T47D (cell line): Measurements from ENCODE around the gene SEMA6A.

Experiments used
- DNase-seq, 2 experiments: peaks; one replicate each; pipeline versions ENCODE4 v3.0.0 to v3.0.0-alpha.2; 2011 to 2012; ENCODE audit warnings: low read depth in 1 of 2, low spot score in 1 of 2
- JUND ChIP-seq: IDR thresholded peaks from 2 replicates; pipeline ENCODE4 v1.6.1; 2012; ENCODE audit warnings: low read depth
- in situ Hi-C: cut with HindIII; loops from 2 replicates; pipeline ENCODE4 v1.10.0; 2016; ENCODE audit warnings: low sequenced_read_pairs, low pct_unique_long_range_greater_than_20kb

The SEMA6A gene

DNA sequence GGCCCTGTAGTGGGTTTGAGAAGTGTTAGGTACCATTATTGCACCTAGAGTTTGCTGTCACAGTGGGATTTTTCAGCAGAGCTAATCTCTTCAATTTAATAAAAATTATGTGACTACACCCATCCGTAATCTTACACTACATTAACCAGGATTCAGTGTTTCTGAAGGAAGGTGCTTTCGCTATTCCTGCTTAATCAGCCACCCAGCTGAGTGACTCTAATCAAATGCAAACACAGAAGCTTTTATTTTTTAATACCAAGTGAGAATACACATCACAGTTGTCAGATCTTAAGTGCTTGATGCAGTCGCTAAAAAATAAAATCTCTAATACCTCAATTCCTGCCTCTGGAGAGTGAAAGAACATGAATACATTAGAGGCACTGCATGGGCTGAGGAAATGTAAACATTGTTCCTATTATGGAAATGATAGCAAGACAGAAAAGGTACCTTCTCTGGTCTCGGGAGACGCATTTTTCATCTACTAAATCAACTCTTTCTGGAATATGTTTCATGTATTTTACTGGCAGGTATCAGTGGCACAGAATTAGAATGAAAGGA, 125.7 kb downstream of the SEMA6A start:
- no peak for DNase-seq
- TF ChIP-seq JUND = no peak
- in situ Hi-C loops = no loop called here

DNA sequence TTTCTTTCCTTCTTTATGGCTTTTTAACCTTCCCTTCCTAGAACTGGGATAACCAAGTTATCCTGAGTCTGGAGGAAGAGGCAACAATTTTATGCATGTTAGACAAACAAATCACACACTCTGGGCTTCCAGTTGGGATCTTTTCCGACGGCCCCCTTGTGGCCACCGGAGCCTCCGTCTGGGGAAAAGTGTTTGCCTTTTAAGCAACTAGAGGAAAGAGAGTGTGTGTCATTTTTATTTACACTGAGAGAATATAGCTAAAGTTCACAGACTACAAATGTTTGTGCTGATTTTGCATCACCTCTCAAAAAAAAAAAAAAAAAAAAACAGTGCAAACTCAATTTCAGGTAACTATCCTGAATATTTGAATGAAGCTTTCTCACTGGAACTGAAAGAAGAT, 126.2 kb downstream of the SEMA6A start:
- DNase-seq = no peak
- in situ Hi-C loops = no loop called here
- no peak for TF ChIP-seq JUND

DNA sequence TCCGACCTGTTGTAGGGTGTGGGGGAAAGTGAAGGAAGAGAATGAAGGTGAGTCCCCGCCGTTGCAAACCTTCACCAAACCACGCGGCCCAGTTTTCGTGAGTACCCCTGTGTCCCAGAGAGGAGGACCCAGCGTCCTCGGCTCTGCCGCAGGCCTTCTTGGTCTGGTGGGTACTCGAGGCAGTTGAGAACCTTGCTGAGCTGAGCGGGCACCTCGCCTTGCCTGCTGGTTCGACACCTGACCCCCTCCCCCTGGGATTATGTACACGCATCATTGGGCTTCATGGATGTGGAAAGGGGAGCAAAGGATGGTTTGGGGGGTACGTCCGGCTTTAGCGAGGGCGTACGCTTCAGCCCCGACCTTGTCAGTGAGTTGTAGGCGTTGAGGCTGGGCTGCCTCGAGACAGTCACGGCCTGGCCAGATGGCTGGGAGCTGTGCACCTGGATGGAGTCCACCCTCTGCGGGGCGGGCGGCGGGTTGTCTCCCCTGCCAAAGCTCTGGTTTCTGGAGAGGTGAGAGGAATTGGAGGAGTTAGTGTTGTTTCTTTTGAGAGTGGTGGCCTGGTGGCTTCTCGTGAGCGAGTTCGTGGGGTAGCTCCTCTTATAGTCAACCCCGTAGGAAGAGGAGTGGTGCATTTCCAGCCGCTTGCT, 128.1 kb downstream of the SEMA6A start:
- TF ChIP-seq JUND = no peak
- in situ Hi-C loops = no loop called here
- DNase-seq = no peak

DNA sequence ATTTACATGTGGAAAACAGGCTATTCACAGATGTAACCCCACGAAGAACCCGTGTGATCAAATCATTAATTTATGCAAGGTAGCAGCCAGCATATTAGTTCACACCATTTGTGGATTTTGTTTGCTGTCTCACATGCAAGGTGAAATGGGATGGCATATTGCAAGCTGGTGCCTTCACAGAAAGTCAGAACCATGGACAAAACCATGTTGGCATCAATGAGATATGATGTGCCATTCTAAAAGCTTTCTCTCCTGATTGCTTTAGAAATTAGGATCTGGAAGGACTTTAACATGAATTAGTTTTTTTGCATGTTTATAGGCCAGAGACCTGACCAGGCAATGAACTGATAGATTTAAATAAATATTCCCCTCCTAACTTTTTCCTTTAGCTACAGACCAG, 129.3 kb downstream of the SEMA6A start:
- DNase-seq = no peak
- TF ChIP-seq JUND = no peak
- in situ Hi-C loops = no loop called here

DNA sequence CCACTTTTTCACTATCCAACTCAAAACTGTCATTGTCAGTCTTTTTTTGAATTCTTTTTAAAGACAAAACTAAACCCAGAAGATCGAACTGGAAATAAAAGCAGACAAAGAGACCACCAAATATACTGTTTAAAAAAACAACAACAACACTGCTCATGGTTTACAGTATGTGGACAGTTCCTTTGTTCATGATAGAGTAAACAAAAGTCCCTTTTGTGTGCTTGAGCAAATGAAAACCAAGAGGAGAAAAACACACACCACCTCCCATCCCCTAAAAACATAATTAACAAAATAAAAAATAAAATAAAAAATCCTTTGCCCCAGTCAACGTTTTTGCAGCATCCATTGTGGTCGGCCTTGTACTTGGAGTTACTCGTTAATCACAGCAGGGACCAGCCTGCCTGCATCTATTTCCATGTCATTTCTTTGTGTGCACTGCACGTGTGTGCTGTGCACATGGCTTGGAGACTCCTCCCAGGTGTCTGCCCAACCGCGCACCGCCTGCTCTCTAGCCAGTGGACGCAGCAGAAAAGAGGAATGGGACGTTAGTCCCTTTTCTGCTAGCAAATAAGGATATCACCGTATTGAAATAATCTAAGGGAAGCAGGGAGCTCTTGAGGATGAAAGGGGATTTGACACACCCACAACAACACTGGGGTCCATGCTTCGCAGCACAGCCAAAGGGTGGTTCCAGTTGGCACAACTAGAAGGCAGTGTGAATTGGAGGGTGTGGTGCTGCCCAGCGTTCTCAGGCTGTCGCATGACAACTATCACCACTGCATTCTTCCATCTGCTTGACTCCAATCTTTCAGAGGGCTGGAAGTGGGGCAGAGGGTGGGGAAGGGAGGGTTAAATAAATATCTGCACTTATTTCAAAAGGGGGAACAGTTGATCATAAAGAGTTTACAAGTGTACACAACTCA, 130.0 kb downstream of the SEMA6A start:
- no peak for DNase-seq
- TF ChIP-seq JUND = no peak
- in situ Hi-C loops = no loop called here

DNA sequence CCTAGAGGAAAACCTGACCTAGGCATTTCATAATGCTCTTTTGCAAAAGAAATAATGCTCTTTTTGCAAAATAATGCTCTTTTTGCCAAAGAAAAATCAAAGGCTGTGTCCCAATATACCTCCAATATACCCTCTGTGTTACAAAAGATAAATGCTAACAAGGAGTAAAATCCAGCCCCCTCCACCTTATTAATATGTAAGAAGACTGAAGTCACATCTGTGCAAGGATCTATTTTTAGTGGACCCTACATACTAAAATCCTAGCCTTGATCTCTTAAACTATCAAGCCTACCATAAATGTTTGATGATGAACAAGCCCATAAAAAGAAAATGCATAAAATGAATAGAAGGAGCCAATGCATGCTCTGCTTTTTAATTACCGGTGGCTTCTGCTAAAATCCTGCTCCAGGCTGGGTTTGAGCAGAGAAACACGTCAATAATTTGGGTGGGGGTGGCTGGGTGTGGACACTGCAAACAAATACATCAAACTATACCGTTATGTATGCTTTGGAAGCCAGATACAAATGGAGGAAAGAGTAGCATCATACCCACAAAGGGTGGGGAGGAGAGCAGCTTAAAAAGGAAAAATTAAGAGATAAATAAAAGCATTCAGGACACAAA, 131.6 kb downstream of the SEMA6A start:
- in situ Hi-C loops = no loop called here
- DNase-seq = no peak
- no peak for TF ChIP-seq JUND

DNA sequence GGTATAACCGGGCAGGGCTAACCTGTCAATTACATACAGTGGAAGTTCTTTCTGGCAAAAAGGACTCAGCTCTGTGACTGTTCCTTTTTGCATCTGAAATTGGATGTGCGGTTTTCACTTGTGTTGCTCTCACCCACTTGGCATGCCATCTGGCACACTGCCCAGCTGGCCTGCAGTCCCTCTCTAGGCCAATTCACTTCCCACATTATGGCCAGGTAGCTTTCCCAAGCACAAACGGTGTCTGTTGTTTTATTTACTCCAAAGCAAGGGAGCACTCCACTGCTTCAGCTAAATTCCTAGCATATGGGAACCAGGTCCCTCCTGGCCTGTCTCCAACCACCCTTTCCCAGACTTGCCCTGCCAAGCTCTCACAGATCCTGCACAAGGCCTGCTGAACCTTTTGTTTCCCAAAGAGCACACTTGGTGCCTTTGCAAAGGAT, 132.5 kb downstream of the SEMA6A start:
- peak in 1 of 2 experiments; percentile 43 for DNase-seq
- TF ChIP-seq JUND = no peak
- in situ Hi-C loops = no loop called here

DNA sequence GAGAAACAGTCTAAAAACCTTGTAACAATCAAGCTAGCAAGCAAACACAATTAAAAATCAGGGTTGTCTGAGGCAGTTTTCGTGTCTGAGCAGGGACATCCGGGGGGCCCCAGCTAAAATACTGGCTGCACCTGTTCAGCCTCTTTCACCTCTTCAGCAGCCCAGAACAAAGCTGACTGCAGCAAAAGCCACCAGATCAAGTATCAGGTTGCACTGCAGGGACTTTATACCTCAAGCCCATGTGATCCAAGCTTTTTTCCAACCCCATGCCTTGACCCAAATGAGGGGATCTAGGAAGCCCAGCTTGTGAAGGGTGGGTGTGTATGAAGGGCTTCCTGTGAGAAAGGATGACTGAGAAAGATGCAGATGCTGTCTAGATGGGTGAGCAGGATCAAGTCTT, 133.4 kb downstream of the SEMA6A start:
- no peak for TF ChIP-seq JUND
- in situ Hi-C loops = no loop called here
- DNase-seq = peak in 1 of 2 experiments; percentile 10

DNA sequence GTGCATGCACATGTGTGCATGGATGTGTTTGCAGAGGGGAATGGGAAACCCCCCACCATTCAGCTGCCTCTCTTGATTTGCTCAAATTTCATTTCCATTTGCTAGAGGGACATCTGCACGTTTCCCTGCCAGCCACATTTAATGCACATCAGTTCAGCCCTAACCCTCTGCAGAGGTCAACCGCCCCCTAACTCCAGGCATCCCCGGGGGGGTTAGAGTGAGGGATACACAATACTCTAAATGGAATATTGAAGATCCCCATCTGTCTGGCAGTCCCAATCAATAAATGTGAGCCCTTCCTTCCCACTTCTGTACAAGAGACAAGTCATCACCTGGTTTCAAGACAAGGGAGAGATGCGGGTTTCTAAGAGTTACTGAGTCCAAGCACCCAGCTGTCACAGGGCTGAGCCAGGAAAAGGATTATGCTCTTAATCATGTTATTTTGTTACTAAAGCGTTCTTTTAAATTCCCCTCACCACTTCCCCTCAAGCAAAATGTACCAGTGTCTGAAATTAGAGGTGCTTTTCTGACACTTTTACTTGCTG, 134.1 kb downstream of the SEMA6A start:
- DNase-seq = no peak
- TF ChIP-seq JUND = no peak
- in situ Hi-C loops = no loop called here

DNA sequence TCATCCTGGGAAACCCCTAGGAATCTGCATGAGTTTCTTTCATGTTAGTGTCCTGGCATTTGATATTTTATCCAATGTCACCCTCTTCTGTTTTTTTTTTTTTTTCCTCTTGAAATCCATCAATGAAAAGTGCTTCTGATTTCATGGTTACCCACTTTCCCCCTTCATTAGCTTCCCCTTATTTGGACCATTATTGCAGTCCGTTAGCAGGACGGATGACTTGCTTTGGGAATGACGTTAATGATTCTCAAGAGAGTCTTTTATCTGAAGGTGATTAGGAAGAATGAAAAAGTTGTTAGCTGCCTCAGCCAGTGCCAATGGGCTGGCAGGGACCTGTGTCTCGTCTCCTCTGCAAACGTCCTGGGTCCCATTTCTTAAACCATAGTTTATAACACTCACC, 134.7 kb downstream of the SEMA6A start:
- no peak for TF ChIP-seq JUND
- DNase-seq = no peak
- in situ Hi-C loops = no loop called here

DNA sequence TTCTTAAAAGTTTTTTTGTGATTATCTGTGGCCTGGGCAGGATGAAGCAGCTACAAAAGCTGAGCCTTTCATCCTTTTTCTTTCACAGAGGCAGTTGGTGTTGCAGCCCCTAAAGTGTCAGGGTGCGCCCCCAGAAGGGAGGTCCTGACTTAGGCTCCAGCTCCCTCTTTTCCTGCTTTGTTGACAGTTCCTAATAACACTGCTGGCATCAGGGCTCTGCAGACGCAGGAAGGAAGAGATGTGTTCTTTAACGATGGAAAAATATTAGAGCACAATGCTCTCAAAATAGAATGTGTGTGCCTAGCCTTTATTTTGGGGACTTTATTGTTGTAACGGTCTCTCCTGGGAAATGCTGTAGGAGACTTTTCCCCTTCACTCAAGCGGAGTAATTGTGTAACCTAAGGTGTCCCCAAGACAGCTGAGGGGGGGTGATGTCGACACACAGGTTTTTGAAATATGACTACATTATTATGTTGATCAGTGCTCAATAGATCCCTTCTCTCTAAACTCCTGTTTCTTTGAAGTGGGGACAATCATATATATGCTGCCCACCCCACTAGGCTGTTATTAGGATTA, 135.6 kb downstream of the SEMA6A start:
- DNase-seq = no peak
- TF ChIP-seq JUND = no peak
- in situ Hi-C loops = no loop called here

DNA sequence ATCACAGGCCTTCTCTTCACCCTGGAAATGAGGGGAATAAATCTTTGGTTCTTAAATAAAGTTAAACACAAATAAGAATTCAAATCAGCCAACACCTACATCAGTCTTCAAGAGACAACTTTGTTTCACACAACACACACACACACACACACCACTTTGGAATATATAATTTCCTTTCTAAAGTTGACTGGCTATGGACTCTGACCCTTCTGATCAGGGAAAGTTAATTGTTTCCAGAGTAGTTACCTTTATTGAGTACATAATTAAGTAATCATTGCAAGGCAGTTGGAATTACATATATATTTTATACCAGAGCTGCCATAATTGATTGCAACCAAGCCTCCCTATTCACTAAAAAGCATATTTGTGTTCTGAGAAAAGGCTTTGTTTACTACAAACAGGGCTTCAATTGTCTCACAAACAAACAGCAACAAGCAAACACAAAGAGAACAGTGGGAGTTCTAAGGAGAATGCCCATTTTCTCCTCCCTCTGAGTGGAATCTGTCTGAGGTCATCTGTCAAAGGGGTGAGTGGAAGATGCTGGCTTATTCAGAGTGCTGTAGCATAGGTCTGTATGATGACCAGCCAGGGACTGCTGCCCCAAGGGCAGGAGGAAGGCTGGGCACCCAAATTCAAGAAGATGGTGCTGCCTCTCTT, 136.6 kb downstream of the SEMA6A start:
- no peak for DNase-seq
- in situ Hi-C loops = no loop called here
- TF ChIP-seq JUND = no peak
